ENCODE measurements around the gene BTF3.

BTF3 gene

GRCh38 chr5:73552642-73553041 is 54.4 kb downstream of the BTF3 start:
- DNase-seq = no peak
- intact Hi-C loops (cut with DNase I) = no loop called here

Data from head of caudate nucleus (tissue), 42 donors.